ENCODE data around the gene PDCD6IP.
A peak's percentile ranks its signal among the peaks of the same experiment; 100 is the strongest.
"Not testable (repeated sequence)": the region's sequence is repeated elsewhere in the genome, so short reads cannot be mapped to it uniquely, and the experiment has no call there.

Gene PDCD6IP

GRCh38 chr3:33831053-33831452 is 32.6 kb downstream of the PDCD6IP start:
- H3K4me3 ChIP-seq (ENCODE audit: insufficient read length, low read depth): no peak overlapping the region
- no peak overlapping the region for H3K9ac ChIP-seq (ENCODE audit: insufficient read length, low read depth)
- H3K9me3 ChIP-seq (ENCODE audit: insufficient read depth, low read length): no peaks in the 10 kb centered on the region
- no peaks in the 10 kb centered on the region for H3K27me3 ChIP-seq (ENCODE audit: insufficient read depth, insufficient read length)
- H3K4me1 ChIP-seq (ENCODE audit: insufficient read depth, insufficient read length): no peaks in the 10 kb centered on the region
- DNase-seq (ENCODE audit: low read depth, low spot score): no peak
- peaks cover 60% of the 10 kb centered on the region for H3K36me3 ChIP-seq (ENCODE audit: insufficient read depth, insufficient read length, low read length)
- TF ChIP-seq SUZ12 (IDR thresholded peaks at IDR 0.05; ENCODE audit: extremely low read depth, insufficient read depth, insufficient read length) (no peak), YY1 (IDR thresholded peaks at IDR 0.05; ENCODE audit: insufficient read depth, insufficient read length) (no peak), ZNF274 (IDR thresholded peaks at IDR 0.05; ENCODE audit: low read depth, low read length) (no peak)

DNA sequence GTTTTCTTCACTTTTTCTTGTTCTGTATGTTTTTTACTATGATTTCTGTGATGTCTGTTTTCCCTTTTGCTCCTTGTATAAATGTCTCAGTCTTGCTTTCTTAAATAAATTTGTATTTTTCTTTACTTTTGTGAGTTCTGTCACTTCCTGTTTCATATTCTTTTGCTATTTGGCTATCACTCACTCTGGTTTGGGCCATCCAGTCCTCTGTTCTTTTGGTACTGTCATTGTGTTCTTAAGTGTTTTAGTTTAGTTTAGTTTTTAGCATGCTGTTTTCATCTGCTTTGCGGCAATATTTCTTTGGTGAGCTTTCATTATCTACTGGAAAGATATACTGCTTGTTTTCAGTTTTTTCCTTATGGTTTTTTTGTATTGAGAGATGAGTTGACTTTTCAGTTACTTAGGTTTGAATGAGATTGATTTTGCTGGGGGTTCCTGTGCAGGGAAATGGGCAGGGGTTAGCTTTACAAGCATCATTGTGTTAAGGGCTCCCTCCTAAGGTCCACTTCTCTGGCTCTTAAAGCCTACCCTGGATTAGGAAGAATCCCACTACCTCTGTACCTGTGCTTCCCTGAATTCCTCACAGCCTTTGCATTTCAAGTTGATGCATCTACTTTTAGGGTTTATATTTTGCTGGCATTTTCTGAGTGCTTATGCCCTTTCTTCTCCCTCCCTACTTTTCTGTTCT is 35.1 kb downstream of the PDCD6IP start:
- no peaks in the 10 kb centered on the region for H3K27me3 ChIP-seq (ENCODE audit: insufficient read depth, insufficient read length)
- no peak for DNase-seq (ENCODE audit: low read depth, low spot score)
- no peaks in the 10 kb centered on the region for H3K4me1 ChIP-seq (ENCODE audit: insufficient read depth, insufficient read length)
- TF ChIP-seq SUZ12 (IDR thresholded peaks at IDR 0.05; ENCODE audit: extremely low read depth, insufficient read depth, insufficient read length) (no peak), YY1 (IDR thresholded peaks at IDR 0.05; ENCODE audit: insufficient read depth, insufficient read length) (no peak), ZNF274 (IDR thresholded peaks at IDR 0.05; ENCODE audit: low read depth, low read length) (no peak)
- peaks cover 50% of the 10 kb centered on the region for H3K36me3 ChIP-seq (ENCODE audit: insufficient read depth, insufficient read length, low read length)
- H3K9me3 ChIP-seq (ENCODE audit: insufficient read depth, low read length): no peaks in the 10 kb centered on the region
- H3K4me3 ChIP-seq (ENCODE audit: insufficient read length, low read depth): no peak overlapping the region
- no peak overlapping the region for H3K9ac ChIP-seq (ENCODE audit: insufficient read length, low read depth)

DNA sequence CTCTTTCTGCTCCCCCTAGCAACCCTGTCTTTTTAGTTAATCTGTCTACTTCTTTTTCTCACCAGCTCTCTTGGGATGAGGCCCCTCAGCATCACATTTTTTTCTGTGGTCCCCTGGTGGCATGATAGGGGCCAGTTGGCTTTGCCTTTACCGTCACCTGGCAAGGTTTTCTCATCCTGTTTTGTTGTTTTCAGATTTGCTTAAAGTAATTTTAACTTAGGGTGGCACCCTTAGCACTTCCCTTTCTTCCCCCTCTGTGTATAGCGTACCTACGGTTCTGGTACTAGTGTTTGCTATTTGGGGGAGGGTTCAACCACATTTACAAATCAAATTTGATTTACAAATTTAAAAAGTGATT is 35.6 kb downstream of the PDCD6IP start:
- no peak for DNase-seq (ENCODE audit: low read depth, low spot score)
- no peaks in the 10 kb centered on the region for H3K27me3 ChIP-seq (ENCODE audit: insufficient read depth, insufficient read length)
- no peaks in the 10 kb centered on the region for H3K9me3 ChIP-seq (ENCODE audit: insufficient read depth, low read length)
- no peak overlapping the region for H3K9ac ChIP-seq (ENCODE audit: insufficient read length, low read depth)
- no peak for TF ChIP-seq SUZ12 (IDR thresholded peaks at IDR 0.05; ENCODE audit: extremely low read depth, insufficient read depth, insufficient read length)
- no peak for TF ChIP-seq YY1 (IDR thresholded peaks at IDR 0.05; ENCODE audit: insufficient read depth, insufficient read length)
- H3K4me1 ChIP-seq (ENCODE audit: insufficient read depth, insufficient read length): no peaks in the 10 kb centered on the region
- no peak overlapping the region for H3K4me3 ChIP-seq (ENCODE audit: insufficient read length, low read depth)
- H3K36me3 ChIP-seq (ENCODE audit: insufficient read depth, insufficient read length, low read length): peaks cover 50% of the 10 kb centered on the region

- not testable (repeated sequence) for H3K9me3 ChIP-seq (ENCODE audit: insufficient read depth, low read length); H3K4me3 ChIP-seq (ENCODE audit: insufficient read length, low read depth); DNase-seq (ENCODE audit: low read depth, low spot score); H3K9ac ChIP-seq (ENCODE audit: insufficient read length, low read depth); H3K27me3 ChIP-seq (ENCODE audit: insufficient read depth, insufficient read length); H3K4me1 ChIP-seq (ENCODE audit: insufficient read depth, insufficient read length)
- peaks cover 33% of the 10 kb centered on the region for H3K36me3 ChIP-seq (ENCODE audit: insufficient read depth, insufficient read length, low read length)
These were observed 38.8 kb downstream of the PDCD6IP start for GRCh38 chr3:33837182-33837581.

- H3K4me1 ChIP-seq (ENCODE audit: insufficient read depth, insufficient read length): no peaks in the 10 kb centered on the region
- H3K9ac ChIP-seq (ENCODE audit: insufficient read length, low read depth): no peak overlapping the region
- no peaks in the 10 kb centered on the region for H3K27me3 ChIP-seq (ENCODE audit: insufficient read depth, insufficient read length)
- peaks cover 31% of the 10 kb centered on the region for H3K36me3 ChIP-seq (ENCODE audit: insufficient read depth, insufficient read length, low read length)
- no peak for DNase-seq (ENCODE audit: low read depth, low spot score)
- no peak overlapping the region for H3K4me3 ChIP-seq (ENCODE audit: insufficient read length, low read depth)
- no peaks in the 10 kb centered on the region for H3K9me3 ChIP-seq (ENCODE audit: insufficient read depth, low read length)
- TF ChIP-seq SUZ12 (IDR thresholded peaks at IDR 0.05; ENCODE audit: extremely low read depth, insufficient read depth, insufficient read length) (no peak), YY1 (IDR thresholded peaks at IDR 0.05; ENCODE audit: insufficient read depth, insufficient read length) (no peak), ZNF274 (IDR thresholded peaks at IDR 0.05; ENCODE audit: low read depth, low read length) (no peak)
These were observed 40.9 kb downstream of the PDCD6IP start for GRCh38 chr3:33839283-33839682.

DNA sequence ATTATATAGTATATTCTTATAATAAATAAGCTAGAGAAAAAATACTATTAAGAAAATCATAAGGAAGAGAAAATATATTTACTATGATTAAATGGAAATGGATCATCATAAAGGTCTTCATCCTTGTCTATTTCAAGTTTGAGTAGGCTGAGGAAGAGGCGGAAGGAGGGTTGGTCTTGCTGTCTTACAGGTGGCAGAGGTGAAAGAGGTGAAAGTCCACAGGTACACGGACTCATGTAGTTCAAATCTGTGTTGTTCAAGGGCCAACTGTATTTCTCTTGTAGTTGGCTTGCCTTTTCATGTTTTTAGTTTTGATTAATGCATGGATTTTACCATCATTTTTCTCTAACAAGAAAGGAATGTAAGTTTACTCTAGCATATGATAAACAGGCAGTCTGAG is 41.7 kb downstream of the PDCD6IP start:
- TF ChIP-seq YY1 (IDR thresholded peaks at IDR 0.05; ENCODE audit: insufficient read depth, insufficient read length) (no peak), ZNF274 (IDR thresholded peaks at IDR 0.05; ENCODE audit: low read depth, low read length) (no peak), SUZ12 (IDR thresholded peaks at IDR 0.05; ENCODE audit: extremely low read depth, insufficient read depth, insufficient read length) (no peak)
- H3K9me3 ChIP-seq (ENCODE audit: insufficient read depth, low read length): no peaks in the 10 kb centered on the region
- H3K36me3 ChIP-seq (ENCODE audit: insufficient read depth, insufficient read length, low read length): peaks cover 36% of the 10 kb centered on the region
- H3K27me3 ChIP-seq (ENCODE audit: insufficient read depth, insufficient read length): no peaks in the 10 kb centered on the region
- H3K9ac ChIP-seq (ENCODE audit: insufficient read length, low read depth): no peak overlapping the region
- H3K4me1 ChIP-seq (ENCODE audit: insufficient read depth, insufficient read length): no peaks in the 10 kb centered on the region
- no peak overlapping the region for H3K4me3 ChIP-seq (ENCODE audit: insufficient read length, low read depth)
- DNase-seq (ENCODE audit: low read depth, low spot score): no peak

- TF ChIP-seq SUZ12 (IDR thresholded peaks at IDR 0.05; ENCODE audit: extremely low read depth, insufficient read depth, insufficient read length) (no peak), YY1 (IDR thresholded peaks at IDR 0.05; ENCODE audit: insufficient read depth, insufficient read length) (no peak), ZNF274 (IDR thresholded peaks at IDR 0.05; ENCODE audit: low read depth, low read length) (no peak)
These were observed 50.4 kb downstream of the PDCD6IP start for GRCh38 chr3:33848624-33849347.

GRCh38 chr3:33850599-33850998 is 52.2 kb downstream of the PDCD6IP start:
- DNase-seq (ENCODE audit: low read depth, low spot score); H3K27me3 ChIP-seq (ENCODE audit: insufficient read depth, insufficient read length); H3K4me3 ChIP-seq (ENCODE audit: insufficient read length, low read depth); H3K9me3 ChIP-seq (ENCODE audit: insufficient read depth, low read length); H3K4me1 ChIP-seq (ENCODE audit: insufficient read depth, insufficient read length); H3K9ac ChIP-seq (ENCODE audit: insufficient read length, low read depth): not testable (repeated sequence)
- peaks cover 32% of the 10 kb centered on the region for H3K36me3 ChIP-seq (ENCODE audit: insufficient read depth, insufficient read length, low read length)

More at GRCh38 chr3:33848624-33849347, 50.4 kb downstream of the PDCD6IP start:
- peak; percentile 5 for DNase-seq (ENCODE audit: low read depth, low spot score)
- Histone ChIP-seq H3K4me1 (ENCODE audit: insufficient read depth, insufficient read length) (no peaks in the 10 kb centered on the region), H3K9ac (ENCODE audit: insufficient read length, low read depth) (no peak overlapping the region), H3K4me3 (ENCODE audit: insufficient read length, low read depth) (no peak overlapping the region), H3K9me3 (ENCODE audit: insufficient read depth, low read length) (no peaks in the 10 kb centered on the region), H3K27me3 (ENCODE audit: insufficient read depth, insufficient read length) (no peaks in the 10 kb centered on the region), H3K36me3 (ENCODE audit: insufficient read depth, insufficient read length, low read length) (peaks cover 38% of the 10 kb centered on the region)

DNA sequence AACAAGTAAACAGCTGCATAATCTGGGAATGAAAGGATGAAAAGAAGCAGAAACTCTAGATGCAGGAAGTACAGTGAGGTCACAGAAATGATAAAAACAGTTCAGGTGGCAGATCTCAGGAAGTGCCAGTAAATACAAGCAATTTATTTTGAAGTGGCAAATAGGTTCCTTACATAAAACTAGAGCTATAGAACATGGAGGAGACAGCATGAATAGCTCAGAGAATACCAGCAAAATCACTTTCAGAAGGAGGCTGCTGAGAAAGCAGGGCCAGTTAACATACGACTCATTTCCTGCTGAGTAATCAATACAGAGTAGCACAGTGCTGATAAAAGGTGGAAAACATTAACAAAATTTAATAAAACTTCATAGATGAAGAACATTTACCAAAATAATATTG is 57.0 kb downstream of the PDCD6IP start:
- H3K36me3 ChIP-seq (ENCODE audit: insufficient read depth, insufficient read length, low read length): peaks cover 38% of the 10 kb centered on the region
- not testable (repeated sequence) for DNase-seq (ENCODE audit: low read depth, low spot score); H3K4me3 ChIP-seq (ENCODE audit: insufficient read length, low read depth); H3K27me3 ChIP-seq (ENCODE audit: insufficient read depth, insufficient read length); H3K9me3 ChIP-seq (ENCODE audit: insufficient read depth, low read length); H3K9ac ChIP-seq (ENCODE audit: insufficient read length, low read depth); H3K4me1 ChIP-seq (ENCODE audit: insufficient read depth, insufficient read length)

Data from NT2/D1 (cell line).